Measurements from ENCODE around the gene RXRG. TPM values are rescaled to one million over a fixed set of nuclear protein-coding genes. Genes with fewer than 3 reads are reported as not detected.

The RXRG gene
- total RNA-seq, 6 donors from 2014 or later = 2.3 to 6.1 (median 3.4) TPM; not detected in 2

- ATAC-seq (ENCODE audit: low FRiP score in 2 of 2) (peak in 1 of 2 donors; percentile 15), DNase-seq (no peak)
- Histone ChIP-seq H3K9me3 (no peaks in the 10 kb centered on the region), H3K36me3 (no peaks in the 10 kb centered on the region), H3K4me3 (no peak overlapping the region), H3K27me3 (no peaks in the 10 kb centered on the region), H3K27ac (peak overlapping the region in 3 of 4 donors; percentile 2 to 76 (median 38)), H3K4me1 (peaks cover 22 to 39% (median 29%) of the 10 kb centered on the region in 4 donors)
- WGBS, 2 donors = 74 to 88% methylated on average over 3 to 5 of the region's 5 CpGs
- TF ChIP-seq POLR2AphosphoS5 (IDR thresholded peaks at IDR 0.05) (no peak), CTCF (IDR thresholded peaks at IDR 0.05) (no peak), EP300 (IDR thresholded peaks at IDR 0.05) (no peak), POLR2A (IDR thresholded peaks at IDR 0.05) (no peak)
Observed at GRCh38 chr1:165423136-165423535, 21.8 kb downstream of the RXRG start.

- no peaks in the 10 kb centered on the region for H3K27me3 ChIP-seq
- H3K36me3 ChIP-seq = no peaks in the 10 kb centered on the region
- DNase-seq (no peak), ATAC-seq (ENCODE audit: low FRiP score in 2 of 2) (no peak)
- 69 to 88% methylated on average over 2 of the region's 2 CpGs for WGBS, 2 donors
- H3K4me3 ChIP-seq = no peak overlapping the region
- no peaks in the 10 kb centered on the region for H3K9me3 ChIP-seq
- peaks cover 22 to 29% (median 27%) of the 10 kb centered on the region in 4 donors for H3K4me1 ChIP-seq
- H3K27ac ChIP-seq = no peak overlapping the region
- TF ChIP-seq POLR2A (IDR thresholded peaks at IDR 0.05) (no peak), CTCF (IDR thresholded peaks at IDR 0.05) (no peak), EP300 (IDR thresholded peaks at IDR 0.05) (no peak), POLR2AphosphoS5 (IDR thresholded peaks at IDR 0.05) (no peak)
Observed at GRCh38 chr1:165420655-165421054, 24.3 kb downstream of the RXRG start.

GRCh38 chr1:165419839-165420238, 25.1 kb downstream of the RXRG start:
- Histone ChIP-seq H3K36me3 (no peaks in the 10 kb centered on the region), H3K27me3 (no peaks in the 10 kb centered on the region), H3K9me3 (no peaks in the 10 kb centered on the region), H3K4me1 (peaks cover 15 to 21% (median 19%) of the 10 kb centered on the region in 4 donors), H3K4me3 (no peak overlapping the region), H3K27ac (no peak overlapping the region)
- DNase-seq (no peak), ATAC-seq (ENCODE audit: low FRiP score in 2 of 2) (no peak)
- TF ChIP-seq EP300 (IDR thresholded peaks at IDR 0.05) = no peak
- no peak for TF ChIP-seq POLR2A (IDR thresholded peaks at IDR 0.05)
- no peak for TF ChIP-seq CTCF (IDR thresholded peaks at IDR 0.05)
- TF ChIP-seq POLR2AphosphoS5 (IDR thresholded peaks at IDR 0.05) = no peak
- WGBS, 2 donors = 86 to 92% methylated on average over 2 of the region's 2 CpGs

GRCh38 chr1:165418195-165418594, 26.7 kb downstream of the RXRG start:
- ATAC-seq (ENCODE audit: low FRiP score in 2 of 2) (no peak), DNase-seq (no peak)
- peaks cover 4 to 7% (median 6%) of the 10 kb centered on the region in 4 donors for H3K4me1 ChIP-seq
- H3K36me3 ChIP-seq = no peaks in the 10 kb centered on the region
- no peaks in the 10 kb centered on the region for H3K9me3 ChIP-seq
- no peak overlapping the region for H3K27ac ChIP-seq
- H3K4me3 ChIP-seq = no peak overlapping the region
- TF ChIP-seq POLR2A (IDR thresholded peaks at IDR 0.05) (no peak), POLR2AphosphoS5 (IDR thresholded peaks at IDR 0.05) (no peak), EP300 (IDR thresholded peaks at IDR 0.05) (no peak), CTCF (IDR thresholded peaks at IDR 0.05) (no peak)
- H3K27me3 ChIP-seq = no peaks in the 10 kb centered on the region

- Histone ChIP-seq H3K4me3 (no peak overlapping the region), H3K27me3 (no peaks in the 10 kb centered on the region), H3K4me1 (no peaks in the 10 kb centered on the region), H3K36me3 (no peaks in the 10 kb centered on the region), H3K27ac (no peak overlapping the region), H3K9me3 (no peaks in the 10 kb centered on the region)
- TF ChIP-seq CTCF (IDR thresholded peaks at IDR 0.05) (no peak), POLR2A (IDR thresholded peaks at IDR 0.05) (no peak), POLR2AphosphoS5 (IDR thresholded peaks at IDR 0.05) (no peak), EP300 (IDR thresholded peaks at IDR 0.05) (no peak)
- DNase-seq = no peak
- 77% methylated on average over 11 of the region's 11 CpGs for WGBS, 2 donors
- ATAC-seq (ENCODE audit: low FRiP score in 2 of 2) = no peak
Observed at GRCh38 chr1:165416876-165417275, 28.1 kb downstream of the RXRG start.
